Osteoblast (primary cell): ENCODE results near the gene MTIF2. TPM values are rescaled to one million over a fixed set of nuclear protein-coding genes. Genes with fewer than 3 reads are reported as not detected.
"Not testable (repeated sequence)": the region's sequence is repeated elsewhere in the genome, so short reads cannot be mapped to it uniquely, and the experiment has no call there.

Source experiments
- DNase-seq: peaks from one replicate; pipeline ENCODE4 v3.0.0; 2011; ENCODE audit warnings: low spot score, mixed read lengths; ENCODE audit not compliant: insufficient read length; ENCODE audit errors: missing footprints
- H2AFZ ChIP-seq: 2 replicates; pipeline ENCODE4 v1.6.0; 2011; ENCODE audit warnings: mild to moderate bottlenecking, low read length
- H3K27ac ChIP-seq: 2 replicates; pipeline ENCODE4 v1.5.1; 2011; ENCODE audit warnings: mild to moderate bottlenecking, low read depth, low read length, moderate library complexity
- H3K27me3 ChIP-seq: 2 replicates; pipeline ENCODE4 v1.6.0; 2012; ENCODE audit warnings: mild to moderate bottlenecking, control low read depth, inconsistent platforms, low read length, moderate library complexity; ENCODE audit not compliant: insufficient read depth
- H3K36me3 ChIP-seq: 2 replicates; pipeline ENCODE4 v1.5.1; 2011; ENCODE audit warnings: mild to moderate bottlenecking, low read length, control low read depth, moderate library complexity; ENCODE audit not compliant: insufficient read depth
- H3K4me1 ChIP-seq: 2 replicates; pipeline ENCODE4 v1.5.1; 2011; ENCODE audit warnings: mild to moderate bottlenecking, low read length, control low read depth, moderate library complexity; ENCODE audit not compliant: insufficient read depth
- H3K4me2 ChIP-seq: 2 replicates; pipeline ENCODE4 v1.6.0; 2011; ENCODE audit warnings: mild to moderate bottlenecking, low read length; ENCODE audit not compliant: insufficient read depth
- H3K4me3 ChIP-seq: fragments of 200-600 bp; sonication (generic); 3 replicates; pipeline ENCODE4 v1.5.1; 2012; ENCODE audit warnings: mild to moderate bottlenecking, low read length, inconsistent platforms; ENCODE audit not compliant: insufficient read depth
- H3K79me2 ChIP-seq: 2 replicates; pipeline ENCODE4 v1.6.0; 2012; ENCODE audit warnings: mild to moderate bottlenecking, low read length, control low read depth, inconsistent platforms; ENCODE audit not compliant: insufficient read depth
- H3K9me3 ChIP-seq: 2 replicates; pipeline ENCODE4 v1.5.1; 2011; ENCODE audit warnings: low read depth, low read length, control low read depth
- H4K20me1 ChIP-seq: 2 replicates; pipeline ENCODE4 v1.6.0; 2012; ENCODE audit warnings: mild to moderate bottlenecking, low read length, control low read depth; ENCODE audit not compliant: insufficient read depth
- CTCF ChIP-seq: IDR thresholded peaks from 2 replicates; pipeline ENCODE4 v1.5.1; 2011; ENCODE audit warnings: mild to moderate bottlenecking, low read depth, low read length, moderate library complexity; ENCODE audit errors: extremely low read depth
- total RNA-seq: library from RNA; depleted of rRNA; stranded (reverse); fragments of >200 nt; gene quantifications from 2 replicates; pipeline ENCODE4 v1.2.3, GENCODE V29; 2012

MTIF2 gene
- total RNA-seq, 1 donor = 45.6 TPM

- Histone ChIP-seq H2AFZ (no peak overlapping the region), H3K36me3 (no peaks in the 10 kb centered on the region), H3K9me3 (no peaks in the 10 kb centered on the region), H3K79me2 (no peaks in the 10 kb centered on the region), H3K4me2 (peak overlapping the region; percentile 84), H3K4me3 (no peak overlapping the region), H3K27me3 (no peaks in the 10 kb centered on the region), H3K4me1 (peaks cover 5% of the 10 kb centered on the region), H4K20me1 (no peaks in the 10 kb centered on the region), H3K27ac (no peak overlapping the region)
- no peak for TF ChIP-seq CTCF
- no peak for DNase-seq
Measured at GRCh38 chr2:55283083-55283482, 14.1 kb upstream of the MTIF2 start.

- Histone ChIP-seq H2AFZ (peak overlapping the region; percentile 82), H3K4me3 (peak overlapping the region; percentile 85), H4K20me1 (no peaks in the 10 kb centered on the region), H3K27me3 (no peaks in the 10 kb centered on the region), H3K4me2 (peak overlapping the region; percentile 84), H3K9me3 (no peaks in the 10 kb centered on the region), H3K4me1 (peaks cover 5% of the 10 kb centered on the region), H3K36me3 (no peaks in the 10 kb centered on the region), H3K79me2 (no peaks in the 10 kb centered on the region), H3K27ac (peak overlapping the region; percentile 81)
- TF ChIP-seq CTCF = no peak
- DNase-seq = peak; percentile 95
Measured at GRCh38 chr2:55282110-55282917, 13.3 kb upstream of the MTIF2 start.

GRCh38 chr2:55280851-55281546 lies 12.0 kb upstream of the MTIF2 start:
- H3K27ac ChIP-seq, H3K4me2 ChIP-seq, H3K36me3 ChIP-seq, H2AFZ ChIP-seq, DNase-seq, H3K9me3 ChIP-seq, H3K4me1 ChIP-seq, H3K79me2 ChIP-seq, H4K20me1 ChIP-seq, H3K4me3 ChIP-seq, H3K27me3 ChIP-seq: not testable (repeated sequence)

GRCh38 chr2:55279859-55280424 lies 10.9 kb upstream of the MTIF2 start:
- not testable (repeated sequence) for H3K4me2 ChIP-seq, DNase-seq, H2AFZ ChIP-seq, H3K4me3 ChIP-seq, H3K27me3 ChIP-seq, H4K20me1 ChIP-seq, H3K79me2 ChIP-seq, H3K9me3 ChIP-seq, H3K36me3 ChIP-seq, H3K4me1 ChIP-seq, H3K27ac ChIP-seq

- H3K9me3 ChIP-seq, H3K4me1 ChIP-seq, H3K27ac ChIP-seq, H3K4me2 ChIP-seq, H3K36me3 ChIP-seq, H2AFZ ChIP-seq, H3K79me2 ChIP-seq, H3K4me3 ChIP-seq, DNase-seq, H3K27me3 ChIP-seq, H4K20me1 ChIP-seq: not testable (repeated sequence)
Measured at GRCh38 chr2:55279214-55279835, 10.3 kb upstream of the MTIF2 start.
